Measurements from ENCODE around the gene NFYB. TPM values are rescaled to one million over a fixed set of nuclear protein-coding genes. Genes with fewer than 3 reads are reported as not detected.

The NFYB gene
- total RNA-seq, 1 experiment from 2014 or later, result 28.1 TPM

DNA sequence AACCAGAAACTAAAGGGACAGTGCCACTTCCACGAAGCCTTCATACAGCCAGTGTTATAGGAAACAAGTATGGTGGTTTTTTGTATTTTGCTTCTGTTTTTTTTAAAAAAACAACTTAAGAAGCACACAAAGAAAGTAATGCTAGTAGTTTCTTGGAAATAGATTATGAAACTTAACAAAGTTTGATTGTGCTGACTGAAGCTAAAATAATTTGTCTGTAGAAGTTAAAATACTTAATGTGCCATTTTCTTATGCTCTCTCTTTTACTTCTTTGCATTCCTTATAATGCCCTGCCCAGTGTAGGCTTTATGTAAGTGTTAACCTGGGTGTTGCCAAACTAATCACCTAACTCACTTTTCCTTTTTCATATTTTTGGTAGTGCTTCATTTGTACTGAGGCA is 57.2 kb downstream of the NFYB start:
- H3K27me3 ChIP-seq (replicated peaks; ENCODE audit: insufficient read depth, low read depth, low read length, poor library complexity), result no peaks in the 10 kb centered on the region
- POLR2A ChIA-PET (ENCODE audit: low non-redundant PET), result no interaction called here
- H3K4me1 ChIP-seq (ENCODE audit: insufficient read depth, low read length, poor library complexity, severe bottlenecking), result no peaks in the 10 kb centered on the region
- peaks cover 8% of the 10 kb centered on the region for H3K36me3 ChIP-seq (ENCODE audit: insufficient read depth, low read length, poor library complexity, severe bottlenecking)
- TF ChIP-seq EZH2 (IDR thresholded peaks at IDR 0.05; ENCODE audit: borderline replicate concordance, low read depth, low read length, poor library complexity, severe bottlenecking), result no peak
- TF ChIP-seq, protein P1, sequence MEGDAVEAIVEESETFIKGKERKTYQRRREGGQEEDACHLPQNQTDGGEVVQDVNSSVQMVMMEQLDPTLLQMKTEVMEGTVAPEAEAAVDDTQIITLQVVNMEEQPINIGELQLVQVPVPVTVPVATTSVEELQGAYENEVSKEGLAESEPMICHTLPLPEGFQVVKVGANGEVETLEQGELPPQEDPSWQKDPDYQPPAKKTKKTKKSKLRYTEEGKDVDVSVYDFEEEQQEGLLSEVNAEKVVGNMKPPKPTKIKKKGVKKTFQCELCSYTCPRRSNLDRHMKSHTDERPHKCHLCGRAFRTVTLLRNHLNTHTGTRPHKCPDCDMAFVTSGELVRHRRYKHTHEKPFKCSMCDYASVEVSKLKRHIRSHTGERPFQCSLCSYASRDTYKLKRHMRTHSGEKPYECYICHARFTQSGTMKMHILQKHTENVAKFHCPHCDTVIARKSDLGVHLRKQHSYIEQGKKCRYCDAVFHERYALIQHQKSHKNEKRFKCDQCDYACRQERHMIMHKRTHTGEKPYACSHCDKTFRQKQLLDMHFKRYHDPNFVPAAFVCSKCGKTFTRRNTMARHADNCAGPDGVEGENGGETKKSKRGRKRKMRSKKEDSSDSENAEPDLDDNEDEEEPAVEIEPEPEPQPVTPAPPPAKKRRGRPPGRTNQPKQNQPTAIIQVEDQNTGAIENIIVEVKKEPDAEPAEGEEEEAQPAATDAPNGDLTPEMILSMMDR (conservative IDR thresholded peaks at IDR 0.05; ENCODE audit: low read depth, low read length), result no peak
- no peak overlapping the region for H3K27ac ChIP-seq (ENCODE audit: low read depth, low read length, poor library complexity, severe bottlenecking)
- no peak for DNase-seq (ENCODE audit: low spot score)
- H3K4me3 ChIP-seq (ENCODE audit: low read depth, low read length, poor library complexity, severe bottlenecking), result no peak overlapping the region
- no TSS peak for BruUV-seq (replicated peaks)
- CTCF ChIA-PET, result no interaction called here
- intact Hi-C loops (cut with micrococcal nuclease; ENCODE audit: unreplicated experiment), result no loop called here
- no peaks in the 10 kb centered on the region for H3K9me3 ChIP-seq (ENCODE audit: low read depth, low read length, poor library complexity, severe bottlenecking)

DNA sequence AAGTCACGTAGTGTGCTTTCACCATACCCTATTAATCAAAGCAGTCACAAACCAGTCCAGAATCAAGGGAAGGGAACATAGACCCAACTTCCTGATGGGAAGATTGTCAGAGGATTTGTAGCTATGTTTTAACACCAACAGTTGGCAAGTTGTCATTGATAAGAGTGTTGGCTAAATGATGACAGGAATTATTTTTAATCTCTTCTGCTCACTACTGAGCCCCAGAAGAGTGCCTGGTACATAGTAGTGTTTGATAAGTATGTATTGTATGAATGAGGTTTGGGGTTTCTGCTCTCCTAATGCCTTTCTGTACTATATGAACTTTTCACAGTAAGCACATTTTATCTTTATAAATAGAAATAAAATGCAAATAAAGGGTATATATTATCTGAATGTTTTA is 59.0 kb downstream of the NFYB start:
- Histone ChIP-seq H3K4me1 (ENCODE audit: insufficient read depth, low read length, poor library complexity, severe bottlenecking) (no peaks in the 10 kb centered on the region), H3K27me3 (replicated peaks; ENCODE audit: insufficient read depth, low read depth, low read length, poor library complexity) (no peaks in the 10 kb centered on the region), H3K36me3 (ENCODE audit: insufficient read depth, low read length, poor library complexity, severe bottlenecking) (peaks cover 8% of the 10 kb centered on the region), H3K4me3 (ENCODE audit: low read depth, low read length, poor library complexity, severe bottlenecking) (no peak overlapping the region), H3K27ac (ENCODE audit: low read depth, low read length, poor library complexity, severe bottlenecking) (no peak overlapping the region), H3K9me3 (ENCODE audit: low read depth, low read length, poor library complexity, severe bottlenecking) (no peaks in the 10 kb centered on the region)
- BruUV-seq (replicated peaks), result no TSS peak
- ChIA-PET POLR2A (ENCODE audit: low non-redundant PET) (no interaction called here), CTCF (no interaction called here)
- intact Hi-C loops (cut with micrococcal nuclease; ENCODE audit: unreplicated experiment), result no loop called here
- no peak for DNase-seq (ENCODE audit: low spot score)
- TF ChIP-seq EZH2 (IDR thresholded peaks at IDR 0.05; ENCODE audit: borderline replicate concordance, low read depth, low read length, poor library complexity, severe bottlenecking), result no peak
- TF ChIP-seq, protein P1 (conservative IDR thresholded peaks at IDR 0.05; ENCODE audit: low read depth, low read length), result no peak

GRCh38 chr12:104073699-104074098 is 64.3 kb downstream of the NFYB start:
- no peaks in the 10 kb centered on the region for H3K27me3 ChIP-seq (replicated peaks; ENCODE audit: insufficient read depth, low read depth, low read length, poor library complexity)
- intact Hi-C loops (cut with micrococcal nuclease; ENCODE audit: unreplicated experiment), result no loop called here
- no peak overlapping the region for H3K4me3 ChIP-seq (ENCODE audit: low read depth, low read length, poor library complexity, severe bottlenecking)
- no peak overlapping the region for H3K27ac ChIP-seq (ENCODE audit: low read depth, low read length, poor library complexity, severe bottlenecking)
- TF ChIP-seq, protein P1 (conservative IDR thresholded peaks at IDR 0.05; ENCODE audit: low read depth, low read length), result no peak
- TF ChIP-seq EZH2 (IDR thresholded peaks at IDR 0.05; ENCODE audit: borderline replicate concordance, low read depth, low read length, poor library complexity, severe bottlenecking), result no peak
- no peak for DNase-seq (ENCODE audit: low spot score)
- no peaks in the 10 kb centered on the region for H3K9me3 ChIP-seq (ENCODE audit: low read depth, low read length, poor library complexity, severe bottlenecking)
- POLR2A ChIA-PET (ENCODE audit: low non-redundant PET), result no interaction called here
- CTCF ChIA-PET, result no interaction called here
- peaks cover 12% of the 10 kb centered on the region for H3K36me3 ChIP-seq (ENCODE audit: insufficient read depth, low read length, poor library complexity, severe bottlenecking)
- H3K4me1 ChIP-seq (ENCODE audit: insufficient read depth, low read length, poor library complexity, severe bottlenecking), result no peaks in the 10 kb centered on the region
- no TSS peak for BruUV-seq (replicated peaks)
